GM19043 (cell line): ENCODE data around the gene NDFIP2.

Source experiments
- ATAC-seq: cut with Tn5 transposase; IDR thresholded peaks from one replicate; pipeline ENCODE4 v1.9.1; 2021; ENCODE audit warnings: low read depth; ENCODE audit not compliant: unreplicated experiment

Gene NDFIP2

GRCh38 chr13:79457948-79458347 is 23.0 kb upstream of the NDFIP2 start:
- no peak for ATAC-seq

GRCh38 chr13:79458436-79458835 is 22.5 kb upstream of the NDFIP2 start:
- ATAC-seq = no peak

GRCh38 chr13:79459906-79460305 is 21.0 kb upstream of the NDFIP2 start:
- ATAC-seq = no peak

- no peak for ATAC-seq
These were observed 18.1 kb upstream of the NDFIP2 start for GRCh38 chr13:79462895-79463294.

- no peak for ATAC-seq
These were observed 17.4 kb upstream of the NDFIP2 start for GRCh38 chr13:79463604-79464003.

GRCh38 chr13:79466872-79467271 is 14.1 kb upstream of the NDFIP2 start:
- no peak for ATAC-seq

GRCh38 chr13:79468402-79468801 is 12.6 kb upstream of the NDFIP2 start:
- no peak for ATAC-seq

- peak; percentile 67 for ATAC-seq
These were observed 12.1 kb upstream of the NDFIP2 start for GRCh38 chr13:79468819-79469218.

GRCh38 chr13:79469608-79470007 is 11.3 kb upstream of the NDFIP2 start:
- no peak for ATAC-seq

- ATAC-seq = no peak
These were observed 10.3 kb upstream of the NDFIP2 start for GRCh38 chr13:79470666-79471065.

GRCh38 chr13:79475569-79475968 is 5.4 kb upstream of the NDFIP2 start:
- no peak for ATAC-seq

GRCh38 chr13:79477968-79478367 is 3.0 kb upstream of the NDFIP2 start:
- ATAC-seq = no peak

- no peak for ATAC-seq
These were observed 1.1 kb upstream of the NDFIP2 start for GRCh38 chr13:79479882-79480281.

- peak; percentile 26 for ATAC-seq
These were observed 714 bp downstream of the NDFIP2 start for GRCh38 chr13:79481685-79482052.

- ATAC-seq = no peak
These were observed 1.5 kb downstream of the NDFIP2 start for GRCh38 chr13:79482281-79482970.

GRCh38 chr13:79483086-79483706 is 2.2 kb downstream of the NDFIP2 start:
- ATAC-seq = no peak

GRCh38 chr13:79485014-79485811 is 4.3 kb downstream of the NDFIP2 start:
- no peak for ATAC-seq

- ATAC-seq = no peak
These were observed 5.7 kb downstream of the NDFIP2 start for GRCh38 chr13:79486433-79487188.

GRCh38 chr13:79490326-79490725 is 9.4 kb downstream of the NDFIP2 start:
- no peak for ATAC-seq

- no peak for ATAC-seq
These were observed 9.9 kb downstream of the NDFIP2 start for GRCh38 chr13:79490824-79491223.

- ATAC-seq = no peak
These were observed 10.8 kb downstream of the NDFIP2 start for GRCh38 chr13:79491715-79492114.
